ENCODE measurements around the gene ZNF804B.

Gene ZNF804B

DNA sequence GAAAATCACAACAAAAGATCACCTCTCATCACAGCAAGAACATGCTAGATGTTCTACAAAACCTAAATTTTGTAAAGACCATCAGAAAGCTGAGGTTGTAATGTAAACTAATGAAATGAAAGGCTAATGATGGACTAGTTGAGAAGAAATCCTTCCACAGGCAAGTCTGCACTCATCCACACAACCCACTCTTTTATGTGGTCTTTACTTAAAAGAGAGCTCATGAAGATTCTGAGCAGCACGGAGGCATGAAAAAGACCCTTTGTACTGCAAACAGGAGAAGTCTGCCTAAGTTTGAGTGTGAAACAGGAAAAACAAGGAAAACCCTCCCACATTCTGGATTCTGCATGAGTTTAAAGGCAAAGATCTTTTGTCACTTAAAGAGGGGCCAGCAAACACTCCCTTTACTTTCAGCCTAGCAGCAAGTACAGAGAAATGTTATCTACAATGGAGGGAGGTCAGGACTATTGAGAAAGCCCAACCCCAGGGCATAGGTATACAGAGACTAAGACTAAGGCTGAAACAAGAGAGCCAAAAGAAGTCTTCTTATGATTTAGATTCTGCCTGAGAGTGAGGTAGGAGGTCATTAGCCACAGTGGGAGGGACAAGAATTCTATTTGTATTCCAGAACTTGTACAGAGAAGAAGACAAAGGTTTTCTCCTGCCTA, 557.2 kb downstream of the ZNF804B start:
- no peak for DNase-seq

DNA sequence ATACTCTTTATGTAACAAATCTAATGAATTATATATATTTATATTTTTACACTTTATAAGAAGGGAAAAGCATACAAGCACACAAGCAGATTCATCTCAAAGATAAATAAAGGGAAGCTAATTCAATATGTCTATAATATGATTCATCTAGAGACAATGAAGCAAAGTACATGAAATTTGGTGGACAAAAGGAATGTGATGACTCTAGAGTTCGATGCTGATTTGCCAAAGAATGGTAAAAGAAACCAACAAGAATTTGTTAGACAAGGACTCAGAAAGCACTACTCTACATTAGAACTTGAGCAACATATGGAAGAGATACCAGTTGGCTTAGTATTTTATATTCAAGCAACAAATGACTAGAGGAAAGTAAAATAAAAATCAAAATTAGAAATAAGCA, 572.5 kb downstream of the ZNF804B start:
- DNase-seq: no peak

DNA sequence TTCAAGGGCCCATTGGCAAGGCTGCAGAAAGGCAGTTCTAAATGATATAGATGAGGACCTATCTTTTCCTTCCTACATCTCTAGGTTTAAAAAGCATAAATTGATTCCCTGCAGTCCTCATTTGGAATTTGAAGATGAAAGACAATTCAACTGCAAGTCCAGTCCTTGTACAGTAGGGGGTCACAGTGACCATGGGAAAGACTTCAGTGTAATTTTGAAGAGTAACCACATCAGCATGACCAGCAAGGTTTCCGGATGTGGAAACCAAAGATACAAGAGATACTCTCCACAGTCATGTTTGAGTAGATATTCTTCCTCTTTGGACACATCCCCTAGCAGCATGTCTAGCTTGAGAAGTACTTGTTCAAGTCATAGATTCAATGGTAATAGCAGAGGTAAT, 575.3 kb downstream of the ZNF804B start:
- no peak for DNase-seq

DNA sequence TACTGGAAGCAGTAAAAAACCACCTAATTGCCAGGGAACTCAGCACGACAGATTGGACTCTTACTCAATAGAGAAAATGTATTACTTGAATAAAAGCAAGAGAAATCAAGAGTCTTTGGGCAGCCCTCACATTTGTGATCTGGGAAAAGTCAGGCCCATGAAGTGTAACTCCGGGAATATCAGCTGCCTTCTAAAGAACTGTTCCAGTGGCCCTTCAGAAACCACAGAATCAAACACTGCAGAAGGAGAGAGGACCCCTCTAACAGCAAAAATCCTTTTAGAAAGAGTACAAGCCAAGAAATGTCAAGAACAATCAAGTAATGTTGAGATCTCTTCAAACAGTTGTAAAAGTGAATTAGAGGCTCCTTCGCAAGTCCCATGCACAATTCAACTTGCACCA, 576.0 kb downstream of the ZNF804B start:
- DNase-seq: no peak

DNA sequence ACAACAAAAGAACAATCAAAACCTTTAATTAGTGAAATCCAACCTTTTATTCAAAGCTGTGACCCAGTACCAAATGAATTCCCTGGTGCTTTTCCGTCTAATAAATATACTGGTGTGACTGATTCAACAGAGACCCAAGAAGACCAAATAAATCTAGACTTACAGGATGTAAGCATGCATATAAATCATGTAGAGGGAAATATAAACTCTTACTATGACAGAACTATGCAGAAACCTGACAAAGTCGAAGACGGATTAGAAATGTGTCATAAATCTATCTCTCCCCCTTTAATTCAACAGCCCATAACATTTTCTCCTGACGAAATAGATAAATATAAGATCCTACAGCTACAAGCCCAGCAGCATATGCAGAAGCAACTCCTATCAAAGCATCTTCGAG, 576.6 kb downstream of the ZNF804B start:
- DNase-seq: no peak

DNA sequence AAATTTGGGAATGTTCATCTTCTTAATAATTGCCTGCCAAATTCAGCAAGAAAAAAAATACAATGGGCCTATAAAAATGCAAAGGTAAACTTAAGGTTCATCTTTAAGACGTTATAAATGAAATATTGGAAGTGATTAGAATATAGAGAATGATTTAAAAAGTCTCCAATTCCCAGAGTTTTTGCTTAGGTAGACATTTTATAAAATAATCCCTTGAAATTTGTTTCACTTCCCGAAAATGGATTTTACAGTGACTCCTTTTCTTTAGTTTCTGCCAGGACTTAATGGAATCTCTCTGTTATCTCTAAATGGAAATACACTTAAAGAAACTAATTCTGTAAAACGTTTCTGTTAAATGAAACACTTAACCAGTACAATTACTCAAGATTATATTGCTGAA, 580.2 kb downstream of the ZNF804B start:
- no peak for DNase-seq

DNA sequence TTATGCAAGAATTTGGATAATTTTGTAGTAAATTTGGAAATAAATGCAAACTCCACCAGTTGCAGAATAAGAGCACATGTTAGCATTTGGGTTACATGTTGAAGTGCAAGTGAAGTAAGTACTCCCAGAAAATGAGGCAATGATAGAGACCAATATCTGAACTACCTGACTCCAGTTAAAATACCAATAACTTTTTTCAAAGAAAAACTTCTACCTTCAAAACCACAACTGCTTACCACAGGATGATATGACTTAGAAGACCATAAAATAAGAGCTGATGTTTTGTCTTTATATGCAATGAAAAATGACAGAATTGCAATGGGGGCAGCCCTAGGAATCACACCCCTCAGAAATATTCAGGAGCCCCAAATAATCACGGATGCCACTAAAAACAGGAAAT, 597.6 kb downstream of the ZNF804B start:
- DNase-seq: no peak

DNA sequence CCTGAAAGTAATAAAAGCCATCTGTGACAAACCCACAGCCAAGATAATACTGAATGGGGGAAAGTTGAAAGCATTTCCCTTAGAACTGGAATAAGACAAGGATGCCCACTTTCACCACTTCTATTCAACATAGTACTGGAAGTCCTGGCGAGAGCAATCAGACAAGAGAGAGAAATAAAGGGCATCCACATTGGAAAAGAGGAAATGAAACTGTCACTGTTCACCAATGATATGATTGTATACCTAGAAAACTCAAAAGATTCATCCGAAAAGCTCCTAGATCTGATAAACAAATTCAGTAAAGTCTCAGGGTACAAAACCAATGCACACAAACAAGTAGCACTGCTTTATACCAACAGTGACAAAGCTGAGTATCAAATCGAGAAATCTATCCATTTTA, 617.7 kb downstream of the ZNF804B start:
- no peak for DNase-seq

DNA sequence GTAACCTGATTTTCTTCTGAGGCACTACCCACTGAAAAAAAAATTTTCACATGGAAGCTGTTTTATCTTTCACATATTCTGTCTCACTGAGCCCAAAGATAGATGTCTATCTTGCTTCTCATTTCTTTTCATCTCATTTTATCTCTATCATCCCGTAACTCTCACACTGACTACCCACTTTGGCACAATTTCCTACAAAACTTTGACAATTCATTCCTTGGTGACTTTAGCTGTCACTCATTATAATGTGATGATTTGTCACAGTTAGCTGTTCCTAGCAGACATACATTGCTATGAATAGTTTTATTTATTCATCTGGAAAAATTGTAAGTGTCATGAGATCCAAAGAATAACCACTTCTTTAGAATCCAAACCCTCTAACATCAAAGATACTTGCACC, 625.9 kb downstream of the ZNF804B start:
- DNase-seq: no peak

All from NCI-H510A (cell line).